Ascending aorta (tissue), 2 donors: ENCODE data around the gene ZNF497. TPM values are rescaled to one million over a fixed set of nuclear protein-coding genes. Genes with fewer than 3 reads are reported as not detected.
"Not testable (repeated sequence)": the region's sequence is repeated elsewhere in the genome, so short reads cannot be mapped to it uniquely, and the experiment has no call there.

Experiments used
- DNase-seq, 2 donors: peaks; one replicate each; pipeline ENCODE4 v3.0.0-alpha.2; 2019; ENCODE audit warnings: low spot score in 2 of 2
- H3K27ac ChIP-seq, 2 donors: fragments of 200-600 bp; sonication (generic); one replicate each; pipeline ENCODE4 v1.5.1; 2016 to 2017; ENCODE audit warnings: mild to moderate bottlenecking in 1 of 2
- H3K27me3 ChIP-seq: fragments of 200-600 bp; sonication (generic); one replicate; pipeline ENCODE4 v1.5.1; 2017
- H3K36me3 ChIP-seq, 2 donors: fragments of 200-600 bp; sonication (generic); one replicate each; pipeline ENCODE4 v1.5.1; 2016
- H3K4me1 ChIP-seq, 2 donors: fragments of 200-600 bp; sonication (generic); one replicate each; pipeline ENCODE4 v1.5.1; 2016 to 2017; ENCODE audit warnings: mild to moderate bottlenecking in 1 of 2
- H3K4me3 ChIP-seq, 2 donors: fragments of 200-600 bp; sonication (generic); one replicate each; pipeline ENCODE4 v1.5.1; 2016 to 2017; ENCODE audit warnings: mild to moderate bottlenecking in 1 of 2
- H3K9me3 ChIP-seq, 2 donors: fragments of 200-600 bp; sonication (generic); one replicate each; pipeline ENCODE4 v1.5.1; 2016
- intact Hi-C: fragments of 100-400 bp; cut with DNase I; formaldehyde crosslinking; loops from one replicate; pipeline ENCODE4 v1.15.1; 2023
- total RNA-seq: library from RNA; depleted of rRNA; stranded (reverse); fragments of >200 nt; gene quantifications from one replicate; pipeline ENCODE4 v1.1.0, GENCODE V29; 2016
- TF ChIP-seq, protein P1 (sequence below), 3 experiments: fragments of 200-600 bp in 2 of 3; fragments of 450-650 bp in 1 of 3; sonication (generic) in 2 of 3; IDR thresholded peaks; one replicate each; pipeline ENCODE4 v1.5.1; 2016 to 2019; ENCODE audit warnings: antibody characterized with exemption in 3 of 3, mild to moderate bottlenecking in 1 of 3, moderate library complexity in 1 of 3

ZNF497 gene
- total RNA-seq, 1 donor from 2014 or later: not detected

DNA sequence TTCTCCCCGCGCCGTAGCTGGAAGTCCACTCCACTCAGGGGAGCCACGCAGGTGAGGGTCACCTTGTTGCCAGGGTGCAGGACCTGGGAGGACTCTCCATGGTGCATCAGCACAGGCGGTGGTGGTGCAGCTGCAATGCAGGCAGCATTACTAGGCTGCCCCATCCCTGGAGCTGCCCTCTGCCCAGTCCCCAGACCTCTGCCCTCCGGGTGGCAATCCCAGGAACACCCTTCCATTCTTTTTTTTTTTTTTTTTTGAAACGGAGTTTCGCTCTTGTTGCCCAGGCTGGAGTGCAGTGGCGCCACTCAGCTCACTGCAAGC, 11.0 kb downstream of the ZNF497 start:
- Histone ChIP-seq H3K27ac (no peak overlapping the region), H3K27me3 (no peaks in the 10 kb centered on the region), H3K4me3 (no peak overlapping the region), H3K9me3 (no peaks in the 10 kb centered on the region), H3K36me3 (no peaks in the 10 kb centered on the region), H3K4me1 (peaks cover 0 to 7% of the 10 kb centered on the region in 2 donors)
- TF ChIP-seq, protein P1, sequence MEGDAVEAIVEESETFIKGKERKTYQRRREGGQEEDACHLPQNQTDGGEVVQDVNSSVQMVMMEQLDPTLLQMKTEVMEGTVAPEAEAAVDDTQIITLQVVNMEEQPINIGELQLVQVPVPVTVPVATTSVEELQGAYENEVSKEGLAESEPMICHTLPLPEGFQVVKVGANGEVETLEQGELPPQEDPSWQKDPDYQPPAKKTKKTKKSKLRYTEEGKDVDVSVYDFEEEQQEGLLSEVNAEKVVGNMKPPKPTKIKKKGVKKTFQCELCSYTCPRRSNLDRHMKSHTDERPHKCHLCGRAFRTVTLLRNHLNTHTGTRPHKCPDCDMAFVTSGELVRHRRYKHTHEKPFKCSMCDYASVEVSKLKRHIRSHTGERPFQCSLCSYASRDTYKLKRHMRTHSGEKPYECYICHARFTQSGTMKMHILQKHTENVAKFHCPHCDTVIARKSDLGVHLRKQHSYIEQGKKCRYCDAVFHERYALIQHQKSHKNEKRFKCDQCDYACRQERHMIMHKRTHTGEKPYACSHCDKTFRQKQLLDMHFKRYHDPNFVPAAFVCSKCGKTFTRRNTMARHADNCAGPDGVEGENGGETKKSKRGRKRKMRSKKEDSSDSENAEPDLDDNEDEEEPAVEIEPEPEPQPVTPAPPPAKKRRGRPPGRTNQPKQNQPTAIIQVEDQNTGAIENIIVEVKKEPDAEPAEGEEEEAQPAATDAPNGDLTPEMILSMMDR (IDR thresholded peaks at IDR 0.05): no peak
- intact Hi-C loops: no loop called here
- no peak for DNase-seq

DNA sequence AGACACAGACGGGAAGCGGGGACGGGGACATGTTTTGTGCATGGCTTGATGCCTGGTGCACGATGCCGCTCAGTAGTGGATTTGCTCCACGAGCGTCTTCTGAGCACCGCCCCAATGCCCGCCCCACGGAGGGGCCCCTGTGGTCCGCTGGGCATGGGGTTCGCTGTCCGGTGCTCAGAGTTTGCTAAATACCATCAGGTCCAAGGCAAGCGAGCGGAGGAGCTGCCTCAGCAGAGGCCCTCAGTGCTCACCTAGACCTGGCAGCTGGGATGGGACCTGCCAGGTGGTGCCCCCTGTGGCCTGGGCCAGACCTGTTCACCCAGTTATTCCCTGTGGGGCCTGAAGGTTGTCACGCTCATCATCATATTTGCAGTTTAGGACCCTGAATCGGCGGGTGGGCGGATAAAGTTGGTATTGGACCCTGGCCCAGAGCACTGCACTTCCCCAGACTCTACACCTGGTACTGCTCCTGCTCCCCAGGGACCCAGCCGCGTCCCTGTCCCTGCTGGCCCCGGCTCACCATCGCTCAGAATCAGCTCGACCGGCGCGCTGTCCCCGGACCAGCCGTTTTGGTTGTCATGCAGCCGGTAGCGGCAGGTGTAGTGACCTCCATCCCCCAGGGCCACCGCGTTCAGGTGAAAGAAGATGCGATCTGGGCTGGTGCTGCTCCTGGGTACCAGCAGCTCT, 11.5 kb downstream of the ZNF497 start:
- Histone ChIP-seq H3K9me3 (no peaks in the 10 kb centered on the region), H3K27me3 (no peaks in the 10 kb centered on the region), H3K36me3 (no peaks in the 10 kb centered on the region), H3K27ac (no peak overlapping the region), H3K4me3 (no peak overlapping the region), H3K4me1 (peaks cover 0 to 3% of the 10 kb centered on the region in 2 donors)
- intact Hi-C loops: no loop called here
- TF ChIP-seq, protein P1 (IDR thresholded peaks at IDR 0.05): no peak
- no peak for DNase-seq

DNA sequence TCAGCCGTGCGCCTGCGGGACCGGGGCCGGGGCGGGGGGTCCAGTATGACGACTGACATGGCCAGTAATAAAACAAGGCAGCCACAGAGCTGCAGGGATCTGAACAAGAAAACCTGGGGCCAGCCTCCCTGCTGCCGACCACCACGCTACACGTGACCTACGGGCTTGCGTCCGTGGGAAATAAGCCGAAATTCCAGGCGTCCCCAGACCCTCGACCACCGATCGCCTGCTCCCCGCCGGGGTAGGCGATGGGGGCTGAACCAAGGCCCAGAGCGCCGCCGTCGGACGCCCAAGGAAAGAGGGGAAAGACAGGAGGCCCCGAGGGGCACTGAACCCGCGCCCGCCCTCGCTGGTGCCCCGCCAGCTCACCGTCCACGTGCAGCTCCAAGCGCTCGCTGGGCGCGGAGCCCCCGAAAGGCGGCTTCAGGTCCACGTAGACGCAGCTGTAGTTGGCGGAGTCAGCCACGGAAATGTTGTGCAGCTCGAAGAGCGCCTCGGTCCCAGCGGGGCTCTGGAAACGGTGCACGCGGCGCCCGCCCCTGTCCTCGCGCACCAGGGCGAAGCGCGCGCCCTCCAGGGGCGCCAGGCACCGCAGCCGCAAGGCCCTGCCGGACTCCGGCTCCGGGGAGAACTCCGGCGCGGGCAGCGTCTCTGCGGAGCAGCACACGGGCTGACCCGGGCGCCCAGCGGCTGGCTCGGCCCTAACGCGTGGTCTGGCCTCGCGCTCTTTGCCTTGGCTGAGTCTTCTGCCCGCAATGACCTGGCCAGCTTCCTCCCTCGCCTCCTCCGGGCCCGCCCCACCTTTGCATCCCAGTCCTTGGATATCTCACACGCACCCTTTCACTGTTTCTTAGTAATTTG, 12.3 kb downstream of the ZNF497 start:
- intact Hi-C loops: no loop called here
- Histone ChIP-seq H3K9me3 (no peaks in the 10 kb centered on the region), H3K4me1 (peaks cover 0 to 2% of the 10 kb centered on the region in 2 donors), H3K27me3 (no peaks in the 10 kb centered on the region), H3K27ac (no peak overlapping the region), H3K36me3 (no peaks in the 10 kb centered on the region), H3K4me3 (no peak overlapping the region)
- TF ChIP-seq, protein P1 (IDR thresholded peaks at IDR 0.05): no peak
- no peak for DNase-seq

DNA sequence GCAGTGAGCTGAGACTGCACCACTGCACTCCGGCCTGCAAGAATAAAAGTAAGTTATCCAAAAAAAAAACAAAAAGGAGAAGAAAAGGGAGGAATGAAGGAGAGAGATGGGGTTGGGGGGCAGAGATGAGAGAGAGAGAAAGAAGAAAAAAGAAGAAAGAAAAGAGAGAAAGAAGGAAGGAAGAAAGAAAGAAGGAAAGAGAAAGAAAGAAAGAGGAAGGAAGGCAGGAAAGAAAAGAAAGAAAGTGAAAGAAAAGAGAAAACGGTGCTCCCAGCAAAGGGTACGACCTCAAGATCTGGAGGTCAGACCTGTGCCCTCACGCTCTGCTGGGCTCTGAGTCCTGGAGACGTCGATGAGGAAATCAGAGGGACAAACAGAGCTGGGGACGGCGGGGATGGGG, 13.0 kb downstream of the ZNF497 start:
- Histone ChIP-seq H3K27me3 (no peaks in the 10 kb centered on the region), H3K9me3 (no peaks in the 10 kb centered on the region), H3K4me3 (no peak overlapping the region), H3K27ac (no peak overlapping the region), H3K4me1 (peaks cover 0 to 2% of the 10 kb centered on the region in 2 donors), H3K36me3 (no peaks in the 10 kb centered on the region)
- no peak for DNase-seq
- intact Hi-C loops: no loop called here
- TF ChIP-seq, protein P1 (IDR thresholded peaks at IDR 0.05): no peak

DNA sequence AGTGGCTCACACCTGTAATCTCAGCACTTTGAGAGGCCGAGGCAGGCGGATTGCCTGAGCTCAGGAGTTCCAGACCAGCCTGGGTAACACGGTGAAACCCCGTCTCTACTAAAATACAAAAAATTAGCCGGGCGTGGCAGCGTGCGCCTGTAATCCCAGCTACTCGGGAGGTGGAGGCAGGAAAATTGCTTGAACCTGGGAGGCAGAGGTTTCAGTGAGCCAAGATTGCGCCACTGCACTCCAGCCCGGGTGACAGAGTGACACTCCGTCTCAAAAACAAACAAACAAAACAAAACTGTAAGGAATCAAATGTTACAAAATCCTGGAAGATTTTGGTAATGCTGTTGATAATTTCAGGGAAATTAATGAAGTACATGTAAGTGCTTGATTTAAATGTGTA, 14.5 kb downstream of the ZNF497 start:
- H3K36me3 ChIP-seq, H3K27me3 ChIP-seq, H3K9me3 ChIP-seq, intact Hi-C loops, H3K4me1 ChIP-seq, DNase-seq: not testable (repeated sequence)
- Histone ChIP-seq H3K27ac (peak overlapping the region in 1 of 2 donors; percentile 82), H3K4me3 (peak overlapping the region; percentile 60 to 72)
